ENCODE results near the gene THRB. TPM values are rescaled to one million over a fixed set of nuclear protein-coding genes. Genes with fewer than 3 reads are reported as not detected.

Gene THRB
- total RNA-seq, 1 experiment from 2014 or later: 13.5 TPM

DNA sequence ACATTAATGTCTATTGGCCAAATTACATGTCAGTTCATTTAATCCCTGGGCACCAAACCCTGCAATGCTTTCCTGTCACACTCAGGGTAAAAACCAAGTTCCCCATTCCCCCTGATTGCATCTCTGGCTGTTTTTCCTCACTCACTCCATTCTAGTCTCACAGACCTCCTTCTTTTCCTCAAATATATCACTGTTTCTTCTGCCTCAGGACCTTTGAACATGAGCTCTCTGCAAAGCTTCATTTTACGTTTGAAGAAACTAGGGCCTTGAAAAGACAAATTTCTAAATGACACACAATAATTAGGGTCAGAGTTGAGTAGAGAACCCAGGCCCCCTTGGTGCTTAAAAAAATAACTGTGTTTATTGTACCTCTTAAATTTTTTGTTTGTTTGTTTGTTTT lies 230.6 kb downstream of the THRB start:
- BruUV-seq (replicated peaks): no TSS peak
- intact Hi-C loops (cut with micrococcal nuclease; ENCODE audit: unreplicated experiment): loop anchor here (1.0 to 2.0 kb wide), 2 partner anchors 232 to 377 kb away; no protein-coding TSS in a partner anchor
- TF ChIP-seq, protein P1, sequence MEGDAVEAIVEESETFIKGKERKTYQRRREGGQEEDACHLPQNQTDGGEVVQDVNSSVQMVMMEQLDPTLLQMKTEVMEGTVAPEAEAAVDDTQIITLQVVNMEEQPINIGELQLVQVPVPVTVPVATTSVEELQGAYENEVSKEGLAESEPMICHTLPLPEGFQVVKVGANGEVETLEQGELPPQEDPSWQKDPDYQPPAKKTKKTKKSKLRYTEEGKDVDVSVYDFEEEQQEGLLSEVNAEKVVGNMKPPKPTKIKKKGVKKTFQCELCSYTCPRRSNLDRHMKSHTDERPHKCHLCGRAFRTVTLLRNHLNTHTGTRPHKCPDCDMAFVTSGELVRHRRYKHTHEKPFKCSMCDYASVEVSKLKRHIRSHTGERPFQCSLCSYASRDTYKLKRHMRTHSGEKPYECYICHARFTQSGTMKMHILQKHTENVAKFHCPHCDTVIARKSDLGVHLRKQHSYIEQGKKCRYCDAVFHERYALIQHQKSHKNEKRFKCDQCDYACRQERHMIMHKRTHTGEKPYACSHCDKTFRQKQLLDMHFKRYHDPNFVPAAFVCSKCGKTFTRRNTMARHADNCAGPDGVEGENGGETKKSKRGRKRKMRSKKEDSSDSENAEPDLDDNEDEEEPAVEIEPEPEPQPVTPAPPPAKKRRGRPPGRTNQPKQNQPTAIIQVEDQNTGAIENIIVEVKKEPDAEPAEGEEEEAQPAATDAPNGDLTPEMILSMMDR (IDR thresholded peaks at IDR 0.05; ENCODE audit: unreplicated experiment): no peak
- no peak overlapping the region for H3K4me3 Mint-ChIP-seq (ENCODE audit: low read depth, unreplicated experiment)
- DNase-seq: no peak
- H3K4me1 Mint-ChIP-seq (ENCODE audit: low read depth, unreplicated experiment): peaks cover 9% of the 10 kb centered on the region
- H3K27me3 Mint-ChIP-seq (ENCODE audit: unreplicated experiment): no peaks in the 10 kb centered on the region
- H3K9me3 Mint-ChIP-seq (ENCODE audit: low read depth, unreplicated experiment): peaks cover 4% of the 10 kb centered on the region
- H3K36me3 Mint-ChIP-seq (ENCODE audit: insufficient read depth, unreplicated experiment): no peaks in the 10 kb centered on the region
- H3K27ac Mint-ChIP-seq (ENCODE audit: unreplicated experiment): no peak overlapping the region
- CTCF ChIA-PET: interaction anchor here (1.0 to 1.3 kb wide), 2 partner anchors 9 to 232 kb away, joined by 3 to 9 read pairs; no protein-coding TSS in a partner anchor

DNA sequence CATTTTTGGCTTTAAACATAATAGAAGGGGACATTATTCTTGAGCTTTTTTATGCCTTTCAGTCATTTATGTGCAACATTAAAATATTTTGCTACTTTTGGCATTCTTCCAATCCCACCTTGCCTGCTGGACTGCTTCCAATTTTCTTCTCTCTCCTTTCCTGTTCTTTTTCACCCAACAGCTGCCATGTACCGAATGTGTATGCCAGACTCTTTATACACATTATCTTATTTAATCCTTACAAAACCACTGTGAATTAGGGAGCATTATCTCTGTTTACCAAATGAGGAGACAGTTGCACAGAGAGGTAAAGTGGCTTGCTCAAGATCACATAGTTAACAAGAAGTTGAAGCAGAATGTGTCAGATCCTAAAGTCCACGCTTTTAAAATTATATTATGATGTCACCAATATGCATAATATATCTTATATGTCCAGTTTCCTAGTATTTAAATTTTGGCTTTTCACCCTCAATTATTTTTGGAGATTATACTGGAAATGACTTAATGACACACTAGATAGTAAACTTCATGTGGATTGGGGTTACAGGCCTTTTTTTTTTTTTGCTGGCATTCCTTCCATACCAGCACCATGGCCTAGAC lies 231.5 kb downstream of the THRB start:
- no peaks in the 10 kb centered on the region for H3K27me3 Mint-ChIP-seq (ENCODE audit: unreplicated experiment)
- CTCF ChIA-PET: interaction anchor here (1.0 kb wide), 1 partner anchor 9 kb away, joined by 3 read pairs; no protein-coding TSS in a partner anchor
- DNase-seq: no peak
- intact Hi-C loops (cut with micrococcal nuclease; ENCODE audit: unreplicated experiment): no loop called here
- no peak overlapping the region for H3K27ac Mint-ChIP-seq (ENCODE audit: unreplicated experiment)
- peaks cover 4% of the 10 kb centered on the region for H3K9me3 Mint-ChIP-seq (ENCODE audit: low read depth, unreplicated experiment)
- TF ChIP-seq, protein P1 (IDR thresholded peaks at IDR 0.05; ENCODE audit: unreplicated experiment): no peak
- peaks cover 9% of the 10 kb centered on the region for H3K4me1 Mint-ChIP-seq (ENCODE audit: low read depth, unreplicated experiment)
- H3K36me3 Mint-ChIP-seq (ENCODE audit: insufficient read depth, unreplicated experiment): no peaks in the 10 kb centered on the region
- no peak overlapping the region for H3K4me3 Mint-ChIP-seq (ENCODE audit: low read depth, unreplicated experiment)
- no TSS peak for BruUV-seq (replicated peaks)

DNA sequence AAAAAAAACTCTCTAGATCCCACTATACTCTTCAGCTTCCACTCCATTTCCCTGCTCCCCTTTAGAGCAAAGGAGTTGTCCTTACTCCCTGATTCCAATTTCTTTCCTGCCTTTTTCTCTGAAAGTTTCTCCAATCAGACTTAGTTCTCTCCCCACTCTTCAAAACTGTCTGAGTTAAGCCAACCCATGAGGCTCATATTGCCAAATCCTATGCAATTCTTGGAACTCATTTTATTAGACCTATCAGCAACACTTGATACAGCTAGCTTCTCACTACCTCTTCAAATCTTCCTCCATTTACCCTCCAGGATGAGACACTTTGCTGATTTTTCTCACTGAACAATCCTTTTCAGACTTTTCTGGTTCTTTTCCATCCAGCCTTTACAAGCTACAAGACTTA lies 233.1 kb downstream of the THRB start:
- no peak for DNase-seq
- BruUV-seq (replicated peaks): no TSS peak
- intact Hi-C loops (cut with micrococcal nuclease; ENCODE audit: unreplicated experiment): no loop called here
- Mint-ChIP-seq H3K36me3 (ENCODE audit: insufficient read depth, unreplicated experiment) (no peaks in the 10 kb centered on the region), H3K27me3 (ENCODE audit: unreplicated experiment) (no peaks in the 10 kb centered on the region), H3K9me3 (ENCODE audit: low read depth, unreplicated experiment) (peaks cover 4% of the 10 kb centered on the region), H3K27ac (ENCODE audit: unreplicated experiment) (no peak overlapping the region), H3K4me3 (ENCODE audit: low read depth, unreplicated experiment) (no peak overlapping the region), H3K4me1 (ENCODE audit: low read depth, unreplicated experiment) (peaks cover 9% of the 10 kb centered on the region)
- TF ChIP-seq, protein P1 (IDR thresholded peaks at IDR 0.05; ENCODE audit: unreplicated experiment): no peak
- CTCF ChIA-PET: no interaction called here

DNA sequence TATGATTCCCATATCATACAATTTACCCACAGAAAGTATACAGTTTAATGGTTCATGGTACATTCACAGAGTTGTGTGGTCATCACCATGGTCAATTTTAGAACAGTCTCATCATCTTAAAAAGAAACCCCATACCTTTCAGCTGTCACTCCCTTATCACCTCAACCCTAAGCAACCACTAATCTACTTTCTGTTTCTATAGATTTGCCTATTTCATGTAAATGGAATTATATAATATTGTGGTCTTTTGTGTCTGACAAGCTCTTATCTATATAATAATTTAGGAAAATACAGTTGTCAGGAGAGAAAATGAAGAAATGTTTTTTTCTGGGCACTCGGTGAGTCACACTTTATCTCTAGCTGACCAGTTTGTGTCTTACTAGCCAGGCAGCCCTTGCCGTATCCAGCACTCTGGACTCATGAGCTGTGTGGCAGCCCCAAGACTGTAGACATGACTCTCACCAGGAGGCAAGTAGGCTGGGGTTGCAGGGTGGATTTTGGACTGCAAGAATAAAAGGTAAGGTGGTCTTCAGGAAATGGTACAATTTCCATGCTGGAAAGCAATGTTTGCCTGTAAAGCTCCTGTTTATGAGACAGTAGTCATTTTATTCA lies 234.6 kb downstream of the THRB start:
- CTCF ChIA-PET: no interaction called here
- Mint-ChIP-seq H3K27me3 (ENCODE audit: unreplicated experiment) (no peaks in the 10 kb centered on the region), H3K27ac (ENCODE audit: unreplicated experiment) (no peak overlapping the region), H3K4me1 (ENCODE audit: low read depth, unreplicated experiment) (peaks cover 7% of the 10 kb centered on the region), H3K4me3 (ENCODE audit: low read depth, unreplicated experiment) (no peak overlapping the region), H3K36me3 (ENCODE audit: insufficient read depth, unreplicated experiment) (no peaks in the 10 kb centered on the region), H3K9me3 (ENCODE audit: low read depth, unreplicated experiment) (peaks cover 4% of the 10 kb centered on the region)
- TF ChIP-seq, protein P1 (IDR thresholded peaks at IDR 0.05; ENCODE audit: unreplicated experiment): no peak
- intact Hi-C loops (cut with micrococcal nuclease; ENCODE audit: unreplicated experiment): no loop called here
- BruUV-seq (replicated peaks): no TSS peak
- DNase-seq: no peak

Data from Calu3 (cell line).